ENCODE results near the gene ZBTB7C. TPM values are rescaled to one million over a fixed set of nuclear protein-coding genes. Genes with fewer than 3 reads are reported as not detected.

ZBTB7C gene
- total and polyA plus RNA-seq, 2 experiments from 2014 or later, result 2.3 to 5.5 TPM

DNA sequence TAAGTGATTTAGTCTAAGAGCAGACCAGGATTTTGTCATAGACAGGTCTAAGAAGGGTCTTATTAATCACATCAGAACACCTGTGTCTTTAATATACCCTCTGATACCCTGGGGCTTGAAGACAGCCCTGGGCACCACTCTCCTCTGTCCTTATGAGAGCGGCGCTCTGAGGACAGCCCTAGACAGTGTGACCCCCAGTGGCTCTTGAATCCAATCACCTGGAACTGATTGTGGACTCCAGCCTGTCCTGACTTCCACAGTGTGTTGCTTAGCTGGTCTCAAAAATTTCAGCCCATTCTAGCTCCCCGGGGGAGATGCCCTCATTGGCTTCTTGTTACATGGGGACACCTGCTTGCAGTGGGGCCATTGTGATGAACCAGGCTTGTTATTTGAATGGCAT, 282.9 kb downstream of the ZBTB7C start:
- H3K27me3 ChIP-seq, result no peaks in the 10 kb centered on the region
- H3K4me1 ChIP-seq (ENCODE audit: low read depth), result no peaks in the 10 kb centered on the region
- no peak for DNase-seq (ENCODE audit: low read depth in 1 of 2, low spot score in 1 of 2)
- TF ChIP-seq, protein P1, sequence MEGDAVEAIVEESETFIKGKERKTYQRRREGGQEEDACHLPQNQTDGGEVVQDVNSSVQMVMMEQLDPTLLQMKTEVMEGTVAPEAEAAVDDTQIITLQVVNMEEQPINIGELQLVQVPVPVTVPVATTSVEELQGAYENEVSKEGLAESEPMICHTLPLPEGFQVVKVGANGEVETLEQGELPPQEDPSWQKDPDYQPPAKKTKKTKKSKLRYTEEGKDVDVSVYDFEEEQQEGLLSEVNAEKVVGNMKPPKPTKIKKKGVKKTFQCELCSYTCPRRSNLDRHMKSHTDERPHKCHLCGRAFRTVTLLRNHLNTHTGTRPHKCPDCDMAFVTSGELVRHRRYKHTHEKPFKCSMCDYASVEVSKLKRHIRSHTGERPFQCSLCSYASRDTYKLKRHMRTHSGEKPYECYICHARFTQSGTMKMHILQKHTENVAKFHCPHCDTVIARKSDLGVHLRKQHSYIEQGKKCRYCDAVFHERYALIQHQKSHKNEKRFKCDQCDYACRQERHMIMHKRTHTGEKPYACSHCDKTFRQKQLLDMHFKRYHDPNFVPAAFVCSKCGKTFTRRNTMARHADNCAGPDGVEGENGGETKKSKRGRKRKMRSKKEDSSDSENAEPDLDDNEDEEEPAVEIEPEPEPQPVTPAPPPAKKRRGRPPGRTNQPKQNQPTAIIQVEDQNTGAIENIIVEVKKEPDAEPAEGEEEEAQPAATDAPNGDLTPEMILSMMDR (IDR thresholded peaks at IDR 0.05; ENCODE audit: low read depth, low read length), result no peak
- H3K27ac ChIP-seq, result no peak overlapping the region
- H3K9me3 ChIP-seq (ENCODE audit: low read depth), result no peaks in the 10 kb centered on the region
- H3K4me3 ChIP-seq, result no peak overlapping the region
- H3K36me3 ChIP-seq, result no peaks in the 10 kb centered on the region

DNA sequence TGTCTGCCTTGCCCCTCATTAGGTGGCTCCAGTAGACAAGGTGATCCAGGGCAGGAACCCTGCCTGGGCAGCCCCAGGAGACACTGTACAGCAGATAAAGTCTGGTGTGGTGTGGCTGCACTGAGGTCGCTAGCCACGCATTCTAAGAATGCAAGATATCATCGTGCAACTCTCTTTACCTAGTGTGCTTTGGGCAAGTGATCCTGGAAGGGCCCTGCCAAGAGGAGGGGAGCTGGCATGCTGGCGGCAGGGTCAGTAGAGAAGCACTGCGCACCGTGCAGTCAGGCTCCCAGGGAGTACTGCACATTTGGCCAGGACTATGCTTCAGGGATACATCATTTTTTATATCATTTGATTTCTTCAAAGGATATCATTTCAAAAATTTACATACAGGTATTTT, 283.5 kb downstream of the ZBTB7C start:
- no peak for DNase-seq (ENCODE audit: low read depth in 1 of 2, low spot score in 1 of 2)
- TF ChIP-seq, protein P1 (IDR thresholded peaks at IDR 0.05; ENCODE audit: low read depth, low read length), result no peak
- no peak overlapping the region for H3K27ac ChIP-seq
- H3K27me3 ChIP-seq, result no peaks in the 10 kb centered on the region
- H3K9me3 ChIP-seq (ENCODE audit: low read depth), result no peaks in the 10 kb centered on the region
- H3K4me3 ChIP-seq, result no peak overlapping the region
- H3K4me1 ChIP-seq (ENCODE audit: low read depth), result no peaks in the 10 kb centered on the region
- H3K36me3 ChIP-seq, result no peaks in the 10 kb centered on the region

DNA sequence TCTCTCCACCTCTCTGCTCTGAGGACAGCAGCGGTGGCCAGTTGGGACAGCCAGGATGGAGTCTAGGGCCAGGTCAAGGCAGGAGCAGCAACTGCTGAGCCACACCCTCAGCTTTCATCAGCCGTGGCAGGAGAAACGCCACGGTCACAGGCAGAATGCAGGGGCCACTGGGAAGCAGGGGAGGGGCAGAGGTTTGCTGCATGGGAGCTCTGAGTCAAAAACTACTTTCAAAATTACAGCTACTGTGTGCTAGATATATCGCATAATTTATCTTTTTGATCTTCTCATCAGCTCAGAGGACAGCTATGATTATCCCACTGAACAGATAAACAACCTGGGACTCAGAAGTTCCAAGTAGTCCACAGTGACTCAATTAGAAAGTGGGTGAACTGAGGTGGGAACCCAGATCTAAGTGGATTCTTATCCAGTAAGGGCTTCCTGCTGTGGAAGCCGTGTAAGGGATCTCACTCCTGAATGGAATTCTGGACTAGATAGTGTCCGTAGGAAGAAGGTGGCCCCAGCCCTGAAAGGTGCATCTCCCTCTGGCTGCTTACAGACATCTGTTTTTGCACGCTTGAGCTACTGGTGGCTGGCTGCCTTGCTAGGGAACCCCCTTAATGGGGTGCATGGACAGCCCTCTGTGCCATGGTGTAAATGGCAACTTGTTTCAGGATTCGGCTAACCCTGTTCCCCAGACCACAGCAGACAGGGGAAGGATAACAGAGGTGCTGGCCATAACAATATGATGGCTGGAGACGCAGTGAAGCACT, 284.1 kb downstream of the ZBTB7C start:
- H3K9me3 ChIP-seq (ENCODE audit: low read depth), result no peaks in the 10 kb centered on the region
- no peaks in the 10 kb centered on the region for H3K4me1 ChIP-seq (ENCODE audit: low read depth)
- no peak for DNase-seq (ENCODE audit: low read depth in 1 of 2, low spot score in 1 of 2)
- no peaks in the 10 kb centered on the region for H3K27me3 ChIP-seq
- no peak overlapping the region for H3K27ac ChIP-seq
- H3K4me3 ChIP-seq, result no peak overlapping the region
- H3K36me3 ChIP-seq, result no peaks in the 10 kb centered on the region
- TF ChIP-seq, protein P1 (IDR thresholded peaks at IDR 0.05; ENCODE audit: low read depth, low read length), result no peak

DNA sequence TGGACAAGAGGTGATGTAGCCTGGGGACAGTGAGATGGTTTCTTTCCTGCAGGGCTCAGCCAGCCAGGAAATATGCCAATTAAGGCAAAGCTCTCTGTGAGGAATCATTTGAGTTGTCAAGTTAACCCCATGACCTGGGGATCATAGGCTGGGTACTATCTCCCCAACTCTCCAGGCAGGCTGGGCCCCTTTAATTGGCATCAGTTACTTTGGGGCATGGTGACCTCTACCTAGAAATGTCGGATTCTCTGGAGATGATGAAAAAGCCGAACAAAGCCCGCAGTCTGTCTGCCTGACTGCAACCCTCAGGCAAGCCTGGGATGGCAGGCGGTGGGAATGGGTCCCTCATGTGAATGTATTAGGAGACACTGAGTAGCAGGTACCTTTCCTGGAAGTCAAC, 285.2 kb downstream of the ZBTB7C start:
- TF ChIP-seq, protein P1 (IDR thresholded peaks at IDR 0.05; ENCODE audit: low read depth, low read length), result no peak
- Histone ChIP-seq H3K4me3 (no peak overlapping the region), H3K36me3 (no peaks in the 10 kb centered on the region), H3K27me3 (no peaks in the 10 kb centered on the region), H3K27ac (no peak overlapping the region), H3K4me1 (ENCODE audit: low read depth) (no peaks in the 10 kb centered on the region), H3K9me3 (ENCODE audit: low read depth) (no peaks in the 10 kb centered on the region)
- no peak for DNase-seq (ENCODE audit: low read depth in 1 of 2, low spot score in 1 of 2)

DNA sequence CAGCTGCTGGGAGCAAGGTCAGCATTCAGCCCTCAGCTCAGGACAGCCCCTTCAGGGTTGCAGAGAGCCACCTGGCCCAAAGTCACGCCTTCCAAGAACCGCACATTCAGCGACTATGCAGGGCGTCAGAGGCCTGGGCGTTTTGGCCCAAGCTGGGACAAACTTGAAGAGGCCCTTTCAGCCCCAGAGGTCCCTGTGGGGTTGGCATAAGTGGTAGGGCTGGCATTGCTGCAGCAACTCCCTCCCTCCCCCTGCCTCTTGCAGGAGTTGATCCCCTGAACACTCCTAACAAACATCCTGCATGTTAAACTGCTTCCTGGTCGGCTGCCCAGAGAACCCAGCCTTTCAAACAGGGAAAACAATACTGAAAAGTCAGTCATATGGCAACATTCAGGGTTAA, 285.9 kb downstream of the ZBTB7C start:
- Histone ChIP-seq H3K4me3 (no peak overlapping the region), H3K36me3 (no peaks in the 10 kb centered on the region)

More for the DNA sequence above, 285.9 kb downstream of the ZBTB7C start:
- no peak overlapping the region for H3K27ac ChIP-seq
- H3K4me1 ChIP-seq (ENCODE audit: low read depth), result no peaks in the 10 kb centered on the region
- DNase-seq (ENCODE audit: low read depth in 1 of 2, low spot score in 1 of 2), result no peak
- H3K27me3 ChIP-seq, result no peaks in the 10 kb centered on the region
- TF ChIP-seq, protein P1 (IDR thresholded peaks at IDR 0.05; ENCODE audit: low read depth, low read length), result no peak
- no peaks in the 10 kb centered on the region for H3K9me3 ChIP-seq (ENCODE audit: low read depth)

Data from cardiac muscle cell (in vitro differentiated cells and primary cell).